ENCODE results near the gene KASH5. TPM values are rescaled to one million over a fixed set of nuclear protein-coding genes. Genes with fewer than 3 reads are reported as not detected.
"Not testable (repeated sequence)": the region's sequence is repeated elsewhere in the genome, so short reads cannot be mapped to it uniquely, and the experiment has no call there.

Gene KASH5
- total RNA-seq, 1 donor from 2014 or later = not detected

- intact Hi-C loops (cut with micrococcal nuclease) = no loop called here
- DNase-seq = no peak
- ATAC-seq = no peak
Observed at GRCh38 chr19:49445997-49446396, 57.9 kb downstream of the KASH5 start.

GRCh38 chr19:49447485-49448431 is 59.7 kb downstream of the KASH5 start:
- intact Hi-C loops (cut with micrococcal nuclease) = no loop called here
- no peak for ATAC-seq
- DNase-seq = peak; percentile 62

- intact Hi-C loops (cut with micrococcal nuclease) = no loop called here
- ATAC-seq = no peak
Observed at GRCh38 chr19:49448432-49448786, 60.4 kb downstream of the KASH5 start.

GRCh38 chr19:49450405-49450804 is 62.4 kb downstream of the KASH5 start:
- no peak for DNase-seq
- intact Hi-C loops (cut with micrococcal nuclease) = no loop called here

More at GRCh38 chr19:49448432-49448786, 60.4 kb downstream of the KASH5 start:
- no peak for DNase-seq

GRCh38 chr19:49451430-49452181 is 63.6 kb downstream of the KASH5 start, which contains the start of gene PIH1D1:
PIH1D1 (minus strand) TSS chr19:49451814; CDS start chr19:49451574, 240 bp downstream.
- ATAC-seq (peak; percentile 75), DNase-seq (peak; percentile 94)
- intact Hi-C loops (cut with micrococcal nuclease) = no loop called here

More at GRCh38 chr19:49450405-49450804, 62.4 kb downstream of the KASH5 start:
- no peak for ATAC-seq

- ATAC-seq (peak; percentile 91), DNase-seq (peak; percentile 98)
- intact Hi-C loops (cut with micrococcal nuclease) = no loop called here
Observed at GRCh38 chr19:49453013-49453756, 65.1 kb downstream of the KASH5 start, which contains the start of gene ALDH16A1. ALDH16A1 (plus strand) TSS chr19:49453225; CDS start chr19:49453332, 107 bp downstream.

GRCh38 chr19:49453757-49454240 is 65.8 kb downstream of the KASH5 start:
- intact Hi-C loops (cut with micrococcal nuclease) = no loop called here
- DNase-seq (no peak), ATAC-seq (no peak)

GRCh38 chr19:49455773-49456172 is 67.7 kb downstream of the KASH5 start:
- ATAC-seq (no peak), DNase-seq (no peak)
- intact Hi-C loops (cut with micrococcal nuclease) = no loop called here

- DNase-seq (no peak), ATAC-seq (no peak)
- intact Hi-C loops (cut with micrococcal nuclease) = no loop called here
Observed at GRCh38 chr19:49456326-49456725, 68.3 kb downstream of the KASH5 start.

- DNase-seq (no peak), ATAC-seq (no peak)
- intact Hi-C loops (cut with micrococcal nuclease) = no loop called here
Observed at GRCh38 chr19:49458567-49458903, 70.5 kb downstream of the KASH5 start.

- ATAC-seq (no peak), DNase-seq (no peak)
- intact Hi-C loops (cut with micrococcal nuclease) = no loop called here
Observed at GRCh38 chr19:49459388-49459787, 71.3 kb downstream of the KASH5 start.

- ATAC-seq; intact Hi-C loops (cut with micrococcal nuclease); DNase-seq: not testable (repeated sequence)
Observed at GRCh38 chr19:49461130-49461529, 73.1 kb downstream of the KASH5 start.

GRCh38 chr19:49461656-49462055 is 73.6 kb downstream of the KASH5 start:
- ATAC-seq (no peak), DNase-seq (no peak)
- intact Hi-C loops (cut with micrococcal nuclease) = no loop called here

GRCh38 chr19:49462492-49462891 is 74.4 kb downstream of the KASH5 start:
- DNase-seq (no peak), ATAC-seq (no peak)
- intact Hi-C loops (cut with micrococcal nuclease) = no loop called here

GRCh38 chr19:49463960-49464740 is 76.1 kb downstream of the KASH5 start:
- intact Hi-C loops (cut with micrococcal nuclease) = no loop called here
- DNase-seq = no peak
- ATAC-seq = no peak

GRCh38 chr19:49465371-49465770 is 77.3 kb downstream of the KASH5 start:
- intact Hi-C loops (cut with micrococcal nuclease) = no loop called here
- no peak for DNase-seq
- no peak for ATAC-seq
